Liver (tissue), 9 donors: ENCODE results near the gene COLEC11. TPM values are rescaled to one million over a fixed set of nuclear protein-coding genes. Genes with fewer than 3 reads are reported as not detected.

Source experiments
- DNase-seq: peaks from one replicate; pipeline ENCODE4 v3.0.0-alpha.2; 2017; ENCODE audit warnings: low spot score
- H3K27ac ChIP-seq, 2 donors: one replicate each; pipeline ENCODE4 v1.7.0; 2013; ENCODE audit warnings: inconsistent platforms in 2 of 2, low read length in 2 of 2, control low read depth in 1 of 2, low read depth in 1 of 2, mild to moderate bottlenecking in 1 of 2
- H3K27me3 ChIP-seq, 4 donors: one replicate each; pipeline versions ENCODE4 v1.6.1 to v1.7.0; 2013; ENCODE audit warnings: low read length in 3 of 4, inconsistent platforms in 1 of 4, mild to moderate bottlenecking in 1 of 4, moderate library complexity in 1 of 4; ENCODE audit not compliant: control insufficient read depth in 4 of 4, insufficient read depth in 4 of 4
- H3K36me3 ChIP-seq, 4 donors: one replicate each; pipeline versions ENCODE4 v1.6.1 to v1.7.0; 2013; ENCODE audit warnings: low read length in 3 of 4, mild to moderate bottlenecking in 3 of 4, low read depth in 1 of 4, moderate library complexity in 1 of 4; ENCODE audit not compliant: control insufficient read depth in 4 of 4, insufficient read depth in 3 of 4
- H3K4me1 ChIP-seq, 4 donors: one replicate each; pipeline versions ENCODE4 v1.6.1 to v1.7.0; 2013; ENCODE audit warnings: low read length in 3 of 4, mild to moderate bottlenecking in 3 of 4, moderate library complexity in 1 of 4; ENCODE audit not compliant: control insufficient read depth in 4 of 4, insufficient read depth in 4 of 4
- H3K4me3 ChIP-seq, 3 donors: one replicate each; pipeline versions ENCODE4 v1.6.1 to v1.7.0; 2013; ENCODE audit warnings: low read length in 3 of 3, control low read depth in 1 of 3, low read depth in 1 of 3, mild to moderate bottlenecking in 1 of 3
- H3K9ac ChIP-seq, 2 donors: one replicate each; pipeline ENCODE4 v1.7.0; 2013; ENCODE audit warnings: low read length in 2 of 2, mild to moderate bottlenecking in 2 of 2, moderate library complexity in 2 of 2, control low read depth in 1 of 2, low read depth in 1 of 2
- H3K9me3 ChIP-seq, 4 donors: one replicate each; pipeline versions ENCODE4 v1.6.1 to v1.7.0; 2013; ENCODE audit warnings: low read length in 3 of 4; ENCODE audit not compliant: control insufficient read depth in 4 of 4
- EGR1 ChIP-seq, 2 donors: IDR thresholded peaks; 2 replicates each; pipeline ENCODE4 v1.6.1; 2016 to 2018; ENCODE audit warnings: antibody characterized with exemption in 2 of 2, low read depth in 2 of 2
- FOXA2 ChIP-seq: IDR thresholded peaks from 2 replicates; pipeline ENCODE4 v1.6.1; 2016; ENCODE audit warnings: antibody characterized with exemption
- GABPA ChIP-seq, 2 donors: IDR thresholded peaks in 1 of 2; conservative IDR thresholded peaks in 1 of 2; 2 replicates each; pipeline ENCODE4 v1.6.1; 2016; ENCODE audit warnings: antibody characterized with exemption in 2 of 2, mild to moderate bottlenecking in 1 of 2, moderate library complexity in 1 of 2
- HNF4A ChIP-seq, 2 donors: conservative IDR thresholded peaks; 2 replicates each; pipeline ENCODE4 v1.6.1; 2016; ENCODE audit warnings: antibody characterized with exemption in 2 of 2, mild to moderate bottlenecking in 2 of 2
- HNF4G ChIP-seq: IDR thresholded peaks from 2 replicates; pipeline ENCODE4 v1.6.1; 2016; ENCODE audit warnings: antibody characterized with exemption
- JUND ChIP-seq, 2 donors: IDR thresholded peaks; 2 replicates each; pipeline ENCODE4 v1.6.1; 2016; ENCODE audit warnings: antibody characterized with exemption in 2 of 2
- NR2F2 ChIP-seq: IDR thresholded peaks from 2 replicates; pipeline ENCODE4 v1.6.1; 2016; ENCODE audit warnings: antibody characterized with exemption
- RAD21 ChIP-seq, 2 donors: IDR thresholded peaks; 2 replicates each; pipeline ENCODE4 v1.6.1; 2016; ENCODE audit warnings: antibody characterized with exemption in 2 of 2, mild to moderate bottlenecking in 2 of 2
- REST ChIP-seq: IDR thresholded peaks from 2 replicates; pipeline ENCODE4 v1.6.1; 2016; ENCODE audit warnings: antibody characterized with exemption, mild to moderate bottlenecking
- RXRA ChIP-seq, 2 donors: IDR thresholded peaks; 2 replicates each; pipeline ENCODE4 v1.6.1; 2017 to 2018; ENCODE audit warnings: antibody characterized with exemption in 2 of 2, mild to moderate bottlenecking in 1 of 2
- SP1 ChIP-seq: IDR thresholded peaks from 2 replicates; pipeline ENCODE4 v1.6.1; 2018; ENCODE audit warnings: antibody characterized with exemption, mild to moderate bottlenecking
- TAF1 ChIP-seq: conservative IDR thresholded peaks from 2 replicates; pipeline ENCODE4 v1.6.1; 2016; ENCODE audit warnings: antibody characterized with exemption, mild to moderate bottlenecking
- YY1 ChIP-seq: IDR thresholded peaks from 2 replicates; pipeline ENCODE4 v1.6.1; 2016; ENCODE audit warnings: antibody characterized with exemption, mild to moderate bottlenecking
- WGBS: extraction: QIAGEN DNeasy Blood & Tissue Kit; methylation state at CpG from one replicate; pipeline ENCODE4 v1.1.7; 2013; 5-methylcytosine and 5-hydroxymethylcytosine counted together
- polyA plus RNA-seq, 2 donors: library from polyadenylated mRNA; stranded (reverse) in 1 of 2; unstranded in 1 of 2; fragments of 200-250 nt in 1 of 2; fragments of >200 nt in 1 of 2; fragmentation: Nextera tagmentation in 1 of 2; extraction: Ambion mirVana in 1 of 2; gene quantifications; one replicate each; pipeline versions ENCODE4 v1.2.1 to v1.2.3, GENCODE V29; 2013 to 2015
- total RNA-seq, 2 donors: library from RNA; depleted of rRNA; stranded (reverse); fragments of >200 nt; gene quantifications; one replicate each; pipeline ENCODE4 v1.2.3, GENCODE V29; 2014
- TF ChIP-seq, protein P1 (sequence below): IDR thresholded peaks from 2 replicates; pipeline ENCODE4 v1.6.1; 2016; ENCODE audit warnings: antibody characterized with exemption
- TF ChIP-seq, protein P2 (sequence below): IDR thresholded peaks from 2 replicates; pipeline ENCODE4 v1.6.1; 2016; ENCODE audit warnings: antibody characterized with exemption
- TF ChIP-seq, protein P3 (sequence below): fragments of 150-350 bp; IDR thresholded peaks from 2 replicates; pipeline ENCODE4 v1.5.1; 2017; ENCODE audit warnings: improper control_type of control experiment, low read depth, low read length; ENCODE audit not compliant: missing input control
- donor health status: healthy.
- donor health status: healthy.
- donor health status: healthy.
- donor health status: healthy.
- donor health status: healthy.

COLEC11 gene
- total and polyA plus RNA-seq, 4 donors: 31.0 to 100 (median 70.9) TPM

DNA sequence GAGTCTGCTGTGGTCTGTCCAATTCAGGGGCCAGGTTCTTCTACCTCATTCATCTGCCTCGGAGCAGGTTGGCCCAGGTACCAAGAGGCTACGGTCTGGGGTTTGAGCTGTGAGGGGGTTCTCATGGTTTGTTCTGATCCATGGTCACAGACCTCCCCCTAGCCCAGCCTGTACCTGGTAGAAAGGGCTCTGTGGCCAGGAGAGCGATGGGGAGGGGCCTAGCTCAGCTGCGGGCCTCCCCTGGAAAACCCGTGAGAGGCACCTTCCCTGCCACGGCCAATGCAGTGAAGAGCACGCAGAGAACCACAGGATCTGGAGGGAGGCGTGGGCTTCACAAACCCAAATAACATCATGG, 43.5 kb downstream of the COLEC11 start:
- Histone ChIP-seq H3K4me3 (no peak overlapping the region), H3K9ac (no peak overlapping the region), H3K27ac (no peak overlapping the region), H3K4me1 (no peaks in the 10 kb centered on the region), H3K27me3 (no peaks in the 10 kb centered on the region), H3K36me3 (no peaks in the 10 kb centered on the region), H3K9me3 (no peaks in the 10 kb centered on the region)
- no peak for DNase-seq
- TF ChIP-seq, protein P1, sequence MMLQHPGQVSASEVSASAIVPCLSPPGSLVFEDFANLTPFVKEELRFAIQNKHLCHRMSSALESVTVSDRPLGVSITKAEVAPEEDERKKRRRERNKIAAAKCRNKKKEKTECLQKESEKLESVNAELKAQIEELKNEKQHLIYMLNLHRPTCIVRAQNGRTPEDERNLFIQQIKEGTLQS: no peak
- TF ChIP-seq HNF4G: no peak
- TF ChIP-seq HNF4A (conservative IDR thresholded peaks at IDR 0.05): no peak
- 90% methylated on average over 8 of the region's 8 CpGs for WGBS

DNA sequence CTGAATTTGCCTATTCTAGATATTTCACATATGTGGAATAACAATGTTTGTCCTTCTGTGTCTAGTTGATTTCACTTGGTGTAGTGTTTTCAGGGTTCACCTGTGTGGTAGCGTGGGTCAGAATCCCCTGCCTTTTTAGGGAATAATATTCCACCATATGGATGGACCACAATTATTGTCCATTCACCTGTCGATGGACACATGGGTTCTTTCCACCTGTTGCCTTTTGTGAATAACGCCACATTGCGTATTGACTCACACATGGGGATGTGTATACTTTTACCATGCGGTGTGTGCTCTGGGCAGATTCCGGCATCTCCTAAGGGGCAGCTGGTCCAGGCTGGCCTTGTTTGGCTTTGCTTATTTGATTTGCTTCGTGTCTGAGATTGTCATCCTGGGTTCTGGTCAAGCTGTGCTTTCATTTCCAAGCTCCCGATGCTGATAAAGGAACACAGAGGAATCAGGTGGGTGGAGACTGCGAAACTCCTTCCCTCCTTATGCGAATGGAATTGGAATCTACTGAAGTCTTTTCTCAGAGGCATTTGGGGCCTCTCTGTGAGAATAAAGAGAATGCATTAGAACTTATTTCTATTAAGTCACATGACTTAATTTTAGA, 44.2 kb downstream of the COLEC11 start:
- DNase-seq: no peak
- H3K4me1 ChIP-seq: no peaks in the 10 kb centered on the region
- H3K9ac ChIP-seq: no peak overlapping the region
- H3K27ac ChIP-seq: no peak overlapping the region
- no peak for TF ChIP-seq FOXA2
- TF ChIP-seq NR2F2: no peak
- no peak for TF ChIP-seq RXRA (IDR thresholded peaks at IDR 0.05)
- no peak for TF ChIP-seq GABPA (IDR thresholded peaks at IDR 0.05 in 1 of 2, conservative IDR thresholded peaks at IDR 0.05 in 1 of 2)
- TF ChIP-seq SP1: no peak
- TF ChIP-seq HNF4G: no peak
- no peak for TF ChIP-seq YY1
- no peak for TF ChIP-seq REST
- TF ChIP-seq, protein P1: no peak
- TF ChIP-seq JUND (IDR thresholded peaks at IDR 0.05): no peak
- TF ChIP-seq TAF1: no peak
- TF ChIP-seq EGR1 (IDR thresholded peaks at IDR 0.05; ENCODE audit: low read depth in 2 of 2): no peak
- no peak for TF ChIP-seq HNF4A (conservative IDR thresholded peaks at IDR 0.05)
- H3K36me3 ChIP-seq: peaks cover 0 to 2% (median 0%) of the 10 kb centered on the region in 4 donors
- 79% methylated on average over 10 of the region's 10 CpGs for WGBS
- no peaks in the 10 kb centered on the region for H3K27me3 ChIP-seq
- H3K9me3 ChIP-seq: no peaks in the 10 kb centered on the region
- no peak overlapping the region for H3K4me3 ChIP-seq

DNA sequence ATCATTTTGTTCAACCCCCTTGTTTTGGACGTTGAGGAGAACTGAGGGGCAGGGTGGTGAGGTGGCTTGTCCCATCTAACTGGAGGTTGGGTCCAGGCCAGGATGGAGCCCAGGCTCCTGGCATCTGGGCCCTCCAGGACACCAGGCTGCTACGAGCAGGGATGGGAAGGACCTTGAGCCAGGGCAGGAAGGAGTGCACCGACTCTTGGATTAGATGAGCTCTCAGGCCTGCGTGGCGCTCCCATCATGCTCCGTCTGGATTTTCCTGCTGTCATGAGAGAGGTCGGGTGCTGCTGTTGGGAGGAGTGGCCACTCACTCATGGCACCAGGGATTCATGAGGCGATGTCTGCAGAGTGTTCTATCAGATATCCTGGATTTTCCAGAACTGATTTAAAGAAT, 44.7 kb downstream of the COLEC11 start:
- H3K36me3 ChIP-seq: peaks cover 0 to 2% (median 0%) of the 10 kb centered on the region in 4 donors
- no peaks in the 10 kb centered on the region for H3K9me3 ChIP-seq
- H3K4me1 ChIP-seq: no peaks in the 10 kb centered on the region
- TF ChIP-seq FOXA2: no peak
- no peak for TF ChIP-seq RXRA (IDR thresholded peaks at IDR 0.05)
- no peak for TF ChIP-seq REST
- no peak for TF ChIP-seq TAF1
- TF ChIP-seq HNF4G: no peak
- no peak for TF ChIP-seq SP1
- TF ChIP-seq, protein P1: no peak
- TF ChIP-seq, protein P2, sequence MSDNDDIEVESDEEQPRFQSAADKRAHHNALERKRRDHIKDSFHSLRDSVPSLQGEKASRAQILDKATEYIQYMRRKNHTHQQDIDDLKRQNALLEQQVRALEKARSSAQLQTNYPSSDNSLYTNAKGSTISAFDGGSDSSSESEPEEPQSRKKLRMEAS: no peak
- TF ChIP-seq, protein P3, sequence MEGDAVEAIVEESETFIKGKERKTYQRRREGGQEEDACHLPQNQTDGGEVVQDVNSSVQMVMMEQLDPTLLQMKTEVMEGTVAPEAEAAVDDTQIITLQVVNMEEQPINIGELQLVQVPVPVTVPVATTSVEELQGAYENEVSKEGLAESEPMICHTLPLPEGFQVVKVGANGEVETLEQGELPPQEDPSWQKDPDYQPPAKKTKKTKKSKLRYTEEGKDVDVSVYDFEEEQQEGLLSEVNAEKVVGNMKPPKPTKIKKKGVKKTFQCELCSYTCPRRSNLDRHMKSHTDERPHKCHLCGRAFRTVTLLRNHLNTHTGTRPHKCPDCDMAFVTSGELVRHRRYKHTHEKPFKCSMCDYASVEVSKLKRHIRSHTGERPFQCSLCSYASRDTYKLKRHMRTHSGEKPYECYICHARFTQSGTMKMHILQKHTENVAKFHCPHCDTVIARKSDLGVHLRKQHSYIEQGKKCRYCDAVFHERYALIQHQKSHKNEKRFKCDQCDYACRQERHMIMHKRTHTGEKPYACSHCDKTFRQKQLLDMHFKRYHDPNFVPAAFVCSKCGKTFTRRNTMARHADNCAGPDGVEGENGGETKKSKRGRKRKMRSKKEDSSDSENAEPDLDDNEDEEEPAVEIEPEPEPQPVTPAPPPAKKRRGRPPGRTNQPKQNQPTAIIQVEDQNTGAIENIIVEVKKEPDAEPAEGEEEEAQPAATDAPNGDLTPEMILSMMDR: no peak
- TF ChIP-seq NR2F2: no peak
- no peak for TF ChIP-seq YY1
- TF ChIP-seq EGR1 (IDR thresholded peaks at IDR 0.05; ENCODE audit: low read depth in 2 of 2): no peak
- TF ChIP-seq RAD21 (IDR thresholded peaks at IDR 0.05): no peak
- no peak for TF ChIP-seq HNF4A (conservative IDR thresholded peaks at IDR 0.05)
- DNase-seq: peak; percentile 31
- no peak overlapping the region for H3K9ac ChIP-seq
- H3K27ac ChIP-seq: no peak overlapping the region
- H3K27me3 ChIP-seq: no peaks in the 10 kb centered on the region
- 77% methylated on average over 8 of the region's 8 CpGs for WGBS
- no peak overlapping the region for H3K4me3 ChIP-seq
